ENCODE data around the gene KLHL3. TPM values are rescaled to one million over a fixed set of nuclear protein-coding genes. Genes with fewer than 3 reads are reported as not detected.

The KLHL3 gene
- total RNA-seq, 1 experiment from 2014 or later = 0.58 TPM

DNA sequence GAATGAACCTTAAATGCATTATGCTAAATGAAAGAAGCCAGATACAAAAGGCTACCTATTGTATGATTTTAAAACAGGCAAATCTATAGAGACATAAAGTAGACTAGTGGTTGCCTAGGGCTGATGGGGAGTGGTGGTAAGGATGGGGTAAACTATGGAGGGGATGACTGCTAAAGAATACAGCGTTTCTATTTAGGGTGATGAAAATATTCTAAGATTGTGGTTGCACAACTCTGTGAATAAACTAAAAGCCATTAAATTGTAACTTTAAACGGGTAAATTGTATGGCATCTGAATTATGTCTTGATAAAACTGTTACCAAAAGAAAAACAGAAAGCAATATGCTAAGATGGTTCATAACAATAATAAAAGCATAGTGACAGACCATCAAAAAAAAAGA lies 21.4 kb downstream of the KLHL3 start:
- Histone ChIP-seq H3K4me1 (ENCODE audit: insufficient read depth, low read length, poor library complexity, severe bottlenecking) (no peaks in the 10 kb centered on the region), H3K27me3 (replicated peaks; ENCODE audit: insufficient read depth, low read depth, low read length, poor library complexity) (no peaks in the 10 kb centered on the region), H3K36me3 (ENCODE audit: insufficient read depth, low read length, poor library complexity, severe bottlenecking) (no peaks in the 10 kb centered on the region), H3K4me3 (ENCODE audit: low read depth, low read length, poor library complexity, severe bottlenecking) (no peak overlapping the region), H3K27ac (ENCODE audit: low read depth, low read length, poor library complexity, severe bottlenecking) (no peak overlapping the region), H3K9me3 (ENCODE audit: low read depth, low read length, poor library complexity, severe bottlenecking) (no peaks in the 10 kb centered on the region)
- DNase-seq (ENCODE audit: low spot score) = no peak
- intact Hi-C loops (cut with micrococcal nuclease; ENCODE audit: unreplicated experiment) = no loop called here
- CTCF ChIA-PET = no interaction called here
- TF ChIP-seq, protein P1, sequence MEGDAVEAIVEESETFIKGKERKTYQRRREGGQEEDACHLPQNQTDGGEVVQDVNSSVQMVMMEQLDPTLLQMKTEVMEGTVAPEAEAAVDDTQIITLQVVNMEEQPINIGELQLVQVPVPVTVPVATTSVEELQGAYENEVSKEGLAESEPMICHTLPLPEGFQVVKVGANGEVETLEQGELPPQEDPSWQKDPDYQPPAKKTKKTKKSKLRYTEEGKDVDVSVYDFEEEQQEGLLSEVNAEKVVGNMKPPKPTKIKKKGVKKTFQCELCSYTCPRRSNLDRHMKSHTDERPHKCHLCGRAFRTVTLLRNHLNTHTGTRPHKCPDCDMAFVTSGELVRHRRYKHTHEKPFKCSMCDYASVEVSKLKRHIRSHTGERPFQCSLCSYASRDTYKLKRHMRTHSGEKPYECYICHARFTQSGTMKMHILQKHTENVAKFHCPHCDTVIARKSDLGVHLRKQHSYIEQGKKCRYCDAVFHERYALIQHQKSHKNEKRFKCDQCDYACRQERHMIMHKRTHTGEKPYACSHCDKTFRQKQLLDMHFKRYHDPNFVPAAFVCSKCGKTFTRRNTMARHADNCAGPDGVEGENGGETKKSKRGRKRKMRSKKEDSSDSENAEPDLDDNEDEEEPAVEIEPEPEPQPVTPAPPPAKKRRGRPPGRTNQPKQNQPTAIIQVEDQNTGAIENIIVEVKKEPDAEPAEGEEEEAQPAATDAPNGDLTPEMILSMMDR (conservative IDR thresholded peaks at IDR 0.05; ENCODE audit: low read depth, low read length) = no peak
- no peak for TF ChIP-seq EZH2 (IDR thresholded peaks at IDR 0.05; ENCODE audit: borderline replicate concordance, low read depth, low read length, poor library complexity, severe bottlenecking)
- POLR2A ChIA-PET (ENCODE audit: low non-redundant PET) = no interaction called here
- no TSS peak for BruUV-seq (replicated peaks)

DNA sequence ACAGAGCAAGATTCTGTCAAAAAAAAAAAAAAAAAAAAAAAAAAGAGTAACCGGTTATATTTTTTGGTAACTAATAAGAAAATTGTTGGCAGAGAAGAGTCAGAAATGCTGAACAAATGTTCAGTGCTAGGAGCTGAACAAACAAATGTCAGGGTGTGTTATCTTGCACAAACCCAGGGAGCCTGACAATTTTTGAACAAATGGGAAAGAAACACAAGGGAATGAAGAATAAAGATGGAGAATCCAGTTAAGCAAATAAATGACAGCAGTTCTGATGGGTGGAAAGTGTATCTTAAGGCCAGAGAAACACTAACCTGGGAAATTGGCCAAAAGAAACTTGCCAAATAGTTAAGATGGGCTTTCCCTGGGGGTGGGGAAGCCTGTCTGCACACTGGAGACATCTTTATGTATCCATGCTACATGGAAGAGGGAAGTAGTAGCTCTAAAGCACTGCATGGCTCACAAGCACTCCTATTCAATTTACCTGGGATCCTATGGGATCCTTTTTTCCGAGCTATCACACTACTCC lies 23.7 kb downstream of the KLHL3 start:
- Histone ChIP-seq H3K9me3 (ENCODE audit: low read depth, low read length, poor library complexity, severe bottlenecking) (no peaks in the 10 kb centered on the region), H3K27me3 (replicated peaks; ENCODE audit: insufficient read depth, low read depth, low read length, poor library complexity) (no peaks in the 10 kb centered on the region), H3K4me1 (ENCODE audit: insufficient read depth, low read length, poor library complexity, severe bottlenecking) (no peaks in the 10 kb centered on the region), H3K4me3 (ENCODE audit: low read depth, low read length, poor library complexity, severe bottlenecking) (no peak overlapping the region), H3K27ac (ENCODE audit: low read depth, low read length, poor library complexity, severe bottlenecking) (no peak overlapping the region), H3K36me3 (ENCODE audit: insufficient read depth, low read length, poor library complexity, severe bottlenecking) (no peaks in the 10 kb centered on the region)
- CTCF ChIA-PET = interaction anchor here (0.6 kb wide), 1 partner anchor 514 kb away, joined by 14 read pairs; no protein-coding TSS in a partner anchor
- no peak for DNase-seq (ENCODE audit: low spot score)
- no peak for TF ChIP-seq EZH2 (IDR thresholded peaks at IDR 0.05; ENCODE audit: borderline replicate concordance, low read depth, low read length, poor library complexity, severe bottlenecking)
- TF ChIP-seq, protein P1 (conservative IDR thresholded peaks at IDR 0.05; ENCODE audit: low read depth, low read length) = no peak
- BruUV-seq (replicated peaks) = no TSS peak
- POLR2A ChIA-PET (ENCODE audit: low non-redundant PET) = no interaction called here
- intact Hi-C loops (cut with micrococcal nuclease; ENCODE audit: unreplicated experiment) = no loop called here

DNA sequence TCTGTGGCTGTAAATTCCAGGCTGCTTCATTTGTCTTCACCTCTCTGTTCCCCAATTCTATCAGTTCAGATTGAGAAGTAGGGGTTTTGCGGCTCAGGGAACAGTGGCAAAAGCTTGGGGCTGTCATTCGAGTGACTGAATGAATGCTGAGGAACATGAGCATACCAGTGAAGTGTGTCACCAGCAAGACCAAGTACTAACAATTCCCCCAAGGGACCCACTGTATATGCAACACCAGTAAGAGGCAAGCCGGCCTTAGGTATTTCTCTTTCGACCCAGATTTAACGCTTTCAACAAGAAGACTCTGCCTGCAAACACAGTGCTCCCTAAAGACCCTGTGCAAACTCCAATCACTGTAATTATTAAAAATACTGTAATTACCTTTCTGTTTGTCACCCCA lies 25.8 kb downstream of the KLHL3 start:
- DNase-seq (ENCODE audit: low spot score) = no peak
- CTCF ChIA-PET = no interaction called here

More for the DNA sequence above, 25.8 kb downstream of the KLHL3 start:
- no peak for TF ChIP-seq EZH2 (IDR thresholded peaks at IDR 0.05; ENCODE audit: borderline replicate concordance, low read depth, low read length, poor library complexity, severe bottlenecking)
- TF ChIP-seq, protein P1 (conservative IDR thresholded peaks at IDR 0.05; ENCODE audit: low read depth, low read length) = no peak
- intact Hi-C loops (cut with micrococcal nuclease; ENCODE audit: unreplicated experiment) = no loop called here
- POLR2A ChIA-PET (ENCODE audit: low non-redundant PET) = no interaction called here
- H3K4me3 ChIP-seq (ENCODE audit: low read depth, low read length, poor library complexity, severe bottlenecking) = no peak overlapping the region
- no peaks in the 10 kb centered on the region for H3K36me3 ChIP-seq (ENCODE audit: insufficient read depth, low read length, poor library complexity, severe bottlenecking)
- H3K9me3 ChIP-seq (ENCODE audit: low read depth, low read length, poor library complexity, severe bottlenecking) = no peaks in the 10 kb centered on the region
- H3K4me1 ChIP-seq (ENCODE audit: insufficient read depth, low read length, poor library complexity, severe bottlenecking) = no peaks in the 10 kb centered on the region
- BruUV-seq (replicated peaks) = no TSS peak
- no peak overlapping the region for H3K27ac ChIP-seq (ENCODE audit: low read depth, low read length, poor library complexity, severe bottlenecking)
- H3K27me3 ChIP-seq (replicated peaks; ENCODE audit: insufficient read depth, low read depth, low read length, poor library complexity) = no peaks in the 10 kb centered on the region

All from A673 (cell line).